Measurements from ENCODE around the gene CALHM4. TPM values are rescaled to one million over a fixed set of nuclear protein-coding genes. Genes with fewer than 3 reads are reported as not detected.

Gene CALHM4
- total and polyA plus RNA-seq, 2 of the 8 experiments (the other 6 are each of a cell fraction or from before 2014, with no cell fraction given): not detected

DNA sequence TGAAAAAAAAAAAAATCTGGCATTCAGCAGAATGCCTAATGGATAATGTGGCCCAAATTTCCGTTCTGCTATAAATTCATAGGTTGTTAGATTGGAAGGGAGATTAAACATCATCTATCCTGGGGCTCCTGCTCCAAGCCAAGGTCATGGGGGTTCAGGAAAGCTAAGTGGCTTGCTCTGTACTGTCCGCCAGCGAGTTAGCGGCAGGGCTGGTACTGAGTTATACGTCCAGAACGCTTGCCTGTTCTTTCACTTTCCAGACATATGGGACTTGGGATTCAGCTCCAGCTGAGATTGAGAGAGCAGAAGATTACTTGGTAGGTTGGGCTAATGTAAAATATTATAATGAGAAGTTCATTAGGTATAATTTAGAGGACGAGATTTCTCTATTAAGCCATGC is 18.6 kb downstream of the CALHM4 start:
- WGBS, 2 experiments (ENCODE audit: extremely low coverage in 1 of 2, insufficient coverage in 1 of 2, insufficient read length in 1 of 2, insufficient replicate concordance in 2 of 2, low coverage in 1 of 2, low lambda C conversion rate in 2 of 2, missing lambda C conversion rate in 1 of 2): 15% methylated on average over 7 of the region's 7 CpGs; no CpG with 5 or more reads in 1 of the 2 experiments
- FAIRE-seq (no peak), DNase-seq (ENCODE audit: low read depth in 1 of 2, low spot score in 2 of 2) (no peak)
- peaks cover 0 to 4% of the 10 kb centered on the region in 2 experiments for H4K20me1 ChIP-seq (replicated peaks in 1 of 2; ENCODE audit: control insufficient read depth in 1 of 2, insufficient read depth in 2 of 2, low read length in 2 of 2)
- no peak overlapping the region for H2AFZ ChIP-seq (ENCODE audit: low read length)
- no peak overlapping the region for H2BK120ac ChIP-seq (replicated peaks; ENCODE audit: low read depth, low read length)
- no peak overlapping the region for H2BK20ac ChIP-seq (ENCODE audit: low read length)
- H4K91ac ChIP-seq (replicated peaks; ENCODE audit: insufficient read length, low read length): no peak overlapping the region
- H3K4me1 ChIP-seq (replicated peaks in 1 of 4; ENCODE audit: control insufficient read depth in 3 of 4, insufficient read depth in 4 of 4, low read length in 3 of 4): peaks cover 0 to 3% (median 1%) of the 10 kb centered on the region in 4 experiments; a peak in 3 of 7 replicates
- H3K56ac ChIP-seq (replicated peaks; ENCODE audit: insufficient read length, low read depth, low read length): no peak overlapping the region
- no peak overlapping the region for H3K14ac ChIP-seq (ENCODE audit: insufficient read length)
- H2AK5ac ChIP-seq (ENCODE audit: low read depth, low read length): no peak overlapping the region
- no peak overlapping the region for H3K27ac ChIP-seq (ENCODE audit: low read depth, low read length)
- peaks cover 3% of the 10 kb centered on the region; the same call in 1 of the 2 replicates for H3K23me2 ChIP-seq (ENCODE audit: low read depth, low read length)
- ChIA-PET POLR2A (ENCODE audit: partially characterized antibody) (interaction anchor here (1.0 to 1.7 kb wide), 6 partner anchors 11 to 322 kb away, joined by 3 to 11 read pairs (median 3); partner anchors contain the start of genes DSE, RSPH4A and TSPYL1), CTCF (ENCODE audit: partially characterized antibody) (interaction anchor here (0.6 to 5.9 kb wide), 12 partner anchors 11 to 303 kb away, joined by 3 to 59 read pairs (median 4); partner anchors contain the start of gene RSPH4A)
- H3K4ac ChIP-seq (replicated peaks; ENCODE audit: insufficient read length, low read depth, low read length): no peak overlapping the region
- no peak for TF ChIP-seq POLR2A (IDR thresholded peaks at IDR 0.05; ENCODE audit: control extremely low read depth in 1 of 2, low read depth in 2 of 2, low read length in 2 of 2)
- TF ChIP-seq SAP30 (IDR thresholded peaks at IDR 0.05; ENCODE audit: insufficient read depth, insufficient replicate concordance, low read length): peak; percentile 6
- no peak overlapping the region for H4K8ac ChIP-seq (ENCODE audit: extremely low read depth, insufficient read depth, low read length)
- no peak overlapping the region for H2BK15ac ChIP-seq (ENCODE audit: low read length)
- no peak overlapping the region for H2BK12ac ChIP-seq (ENCODE audit: low read depth, low read length)
- H3K4me3 ChIP-seq (ENCODE audit: extremely low read depth in 1 of 4, insufficient read depth in 2 of 4, low read depth in 3 of 4, low read length in 4 of 4): peak overlapping the region; percentile 73 to 97 (median 83)
- no peaks in the 10 kb centered on the region for H3K27me3 ChIP-seq (replicated peaks in 1 of 4; ENCODE audit: control insufficient read depth in 3 of 4, extremely low read depth in 1 of 4, insufficient read depth in 3 of 4, low read length in 3 of 4)
- no peak overlapping the region for H2BK5ac ChIP-seq (ENCODE audit: low read depth, low read length)
- no peak overlapping the region for H3K18ac ChIP-seq (ENCODE audit: extremely low read depth, low read length)
- H3K79me1 ChIP-seq (ENCODE audit: low read depth, low read length): peaks cover 2% of the 10 kb centered on the region
- H3K9me3 ChIP-seq (ENCODE audit: insufficient read depth in 2 of 2, low read depth in 1 of 2, low read length in 1 of 2): no peaks in the 10 kb centered on the region
- peaks cover 5 to 46% of the 10 kb centered on the region in 2 experiments; a peak in 3 of 4 replicates for H3K79me2 ChIP-seq (ENCODE audit: control insufficient read depth in 1 of 2, insufficient read depth in 2 of 2, low read length in 2 of 2)
- H3K23ac ChIP-seq (ENCODE audit: insufficient read length): no peak overlapping the region
- H3K9ac ChIP-seq (replicated peaks in 1 of 4; ENCODE audit: extremely low read depth in 1 of 4, low read depth in 3 of 4, low read length in 3 of 4): peak overlapping the region in 3 of 4 experiments; percentile 75 to 85 (median 84); a peak in 6 of 7 replicates
- no peak overlapping the region for H4K5ac ChIP-seq (ENCODE audit: insufficient read length, low read depth, low read length)
- peaks cover 0 to 2% (median 0%) of the 10 kb centered on the region in 4 experiments; a peak in 2 of 8 replicates for H3K36me3 ChIP-seq (ENCODE audit: control insufficient read depth in 2 of 4, insufficient read depth in 4 of 4, low read length in 3 of 4)
- peak overlapping the region; percentile 74 to 88 for H3K4me2 ChIP-seq (ENCODE audit: insufficient read depth in 1 of 2, low read depth in 2 of 2, low read length in 2 of 2)
